ENCODE data around the gene RIPK3.

- TF ChIP-seq POLR2AphosphoS5 (IDR thresholded peaks at IDR 0.05) (peak in 1 of 3 donors; percentile 44), POLR2A (IDR thresholded peaks at IDR 0.05) (no peak)
- TF ChIP-seq, protein P1, sequence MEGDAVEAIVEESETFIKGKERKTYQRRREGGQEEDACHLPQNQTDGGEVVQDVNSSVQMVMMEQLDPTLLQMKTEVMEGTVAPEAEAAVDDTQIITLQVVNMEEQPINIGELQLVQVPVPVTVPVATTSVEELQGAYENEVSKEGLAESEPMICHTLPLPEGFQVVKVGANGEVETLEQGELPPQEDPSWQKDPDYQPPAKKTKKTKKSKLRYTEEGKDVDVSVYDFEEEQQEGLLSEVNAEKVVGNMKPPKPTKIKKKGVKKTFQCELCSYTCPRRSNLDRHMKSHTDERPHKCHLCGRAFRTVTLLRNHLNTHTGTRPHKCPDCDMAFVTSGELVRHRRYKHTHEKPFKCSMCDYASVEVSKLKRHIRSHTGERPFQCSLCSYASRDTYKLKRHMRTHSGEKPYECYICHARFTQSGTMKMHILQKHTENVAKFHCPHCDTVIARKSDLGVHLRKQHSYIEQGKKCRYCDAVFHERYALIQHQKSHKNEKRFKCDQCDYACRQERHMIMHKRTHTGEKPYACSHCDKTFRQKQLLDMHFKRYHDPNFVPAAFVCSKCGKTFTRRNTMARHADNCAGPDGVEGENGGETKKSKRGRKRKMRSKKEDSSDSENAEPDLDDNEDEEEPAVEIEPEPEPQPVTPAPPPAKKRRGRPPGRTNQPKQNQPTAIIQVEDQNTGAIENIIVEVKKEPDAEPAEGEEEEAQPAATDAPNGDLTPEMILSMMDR (IDR thresholded peaks at IDR 0.05): no peak
These were observed 27.8 kb downstream of the RIPK3 start for GRCh38 chr14:24311837-24312615.
